Central memory CD4-positive, alpha-beta T cell (primary cell): ENCODE measurements around the gene CDR2L.

Experiments used
- DNase-seq: peaks from one replicate; pipeline ENCODE4 v3.0.0; 2022
- total RNA-seq, 3 experiments: gene quantifications; one replicate each; lab custom pipeline; 2026; lab: John Stamatoyannopoulos, UW

The CDR2L gene
- total RNA-seq = 0.19 to 1.2 (median 0.33) reads per million in 3 experiments

DNA sequence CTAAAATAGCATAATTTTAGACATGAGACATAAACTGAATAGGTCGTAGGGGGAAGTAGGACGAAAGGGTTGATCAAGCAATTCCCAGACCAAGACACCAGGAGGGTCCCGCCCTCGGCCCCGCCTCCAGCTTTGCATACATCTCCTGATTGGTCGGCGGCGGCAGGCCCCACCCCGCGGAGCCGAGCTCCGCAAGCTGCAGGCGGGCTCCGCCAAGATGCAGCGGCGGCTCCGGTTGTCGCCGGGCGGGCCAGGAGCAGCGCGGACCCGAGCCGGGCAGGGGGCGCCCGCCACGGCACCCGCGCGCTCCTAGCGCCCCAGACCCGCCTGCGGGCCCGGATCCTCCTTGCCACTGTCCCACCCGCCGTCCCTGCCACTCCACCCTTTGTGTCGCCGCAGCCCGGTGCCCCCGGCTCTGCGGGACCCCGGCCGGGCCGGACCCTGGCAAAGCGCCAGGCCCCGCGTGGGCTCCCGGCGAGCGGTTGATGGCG lies at the start of gene CDR2L:
Gene CDR2L (plus strand): TSS at position 215 of the 491 bp plus-strand sequence. CDS start 412 bp downstream, outside the sequence.
- DNase-seq = peak; percentile 86

DNA sequence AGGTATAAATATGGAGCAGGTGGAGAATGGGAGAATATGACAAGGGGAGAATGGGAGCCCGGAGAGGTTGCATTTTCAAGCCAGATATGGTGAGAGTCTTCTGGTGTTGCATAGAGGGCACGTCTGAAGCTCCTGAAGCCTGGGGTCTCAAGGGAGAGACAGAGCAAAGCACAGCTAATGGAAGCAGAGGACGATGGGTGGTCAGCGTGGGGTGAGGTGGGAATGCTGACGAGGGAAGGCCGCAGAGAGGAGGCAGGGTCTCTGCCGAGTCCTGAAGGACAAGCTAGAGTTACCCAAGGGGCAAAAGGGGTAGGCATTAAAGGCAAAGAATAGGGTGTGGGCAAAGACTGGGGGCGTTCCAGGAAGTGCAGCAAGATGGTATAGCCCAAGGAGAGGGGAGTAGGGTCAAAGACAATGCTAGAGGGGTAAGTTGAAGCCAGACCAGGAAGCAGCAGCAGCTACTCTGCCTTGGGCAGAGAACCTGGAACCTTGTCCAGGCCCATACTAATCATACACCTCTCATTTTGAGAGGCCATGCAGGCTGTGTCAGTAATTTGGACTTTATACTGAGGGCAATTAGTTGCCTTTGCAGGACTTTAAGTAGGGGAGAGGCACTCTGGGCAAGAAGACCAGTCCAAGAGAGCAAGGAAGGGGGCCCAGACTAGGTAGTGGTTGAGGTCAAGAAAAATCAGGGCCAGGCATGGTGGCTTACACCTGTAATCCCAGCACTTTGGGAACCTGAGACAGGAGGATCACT lies 49.1 kb upstream of the CDR2L start:
- no peak for DNase-seq

DNA sequence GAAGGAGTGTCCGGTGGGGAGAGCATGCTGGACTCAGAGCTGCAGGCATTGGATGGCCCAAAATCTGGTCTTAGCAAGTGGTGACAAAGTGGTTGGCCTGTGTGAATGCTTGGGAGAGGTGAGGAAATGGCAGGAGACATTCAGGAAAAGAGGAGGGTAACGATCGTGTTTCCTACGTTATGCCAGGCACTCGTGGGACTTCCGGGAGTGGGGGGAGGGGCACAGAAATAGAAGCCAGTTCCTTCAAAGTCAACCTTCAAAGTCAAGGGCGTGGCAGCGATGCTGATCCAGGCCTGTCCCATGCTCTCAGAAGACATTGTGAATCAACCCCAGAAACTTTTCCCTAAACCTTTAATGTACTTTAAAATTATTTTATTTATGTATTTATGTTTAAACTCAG lies 47.9 kb upstream of the CDR2L start:
- no peak for DNase-seq

DNA sequence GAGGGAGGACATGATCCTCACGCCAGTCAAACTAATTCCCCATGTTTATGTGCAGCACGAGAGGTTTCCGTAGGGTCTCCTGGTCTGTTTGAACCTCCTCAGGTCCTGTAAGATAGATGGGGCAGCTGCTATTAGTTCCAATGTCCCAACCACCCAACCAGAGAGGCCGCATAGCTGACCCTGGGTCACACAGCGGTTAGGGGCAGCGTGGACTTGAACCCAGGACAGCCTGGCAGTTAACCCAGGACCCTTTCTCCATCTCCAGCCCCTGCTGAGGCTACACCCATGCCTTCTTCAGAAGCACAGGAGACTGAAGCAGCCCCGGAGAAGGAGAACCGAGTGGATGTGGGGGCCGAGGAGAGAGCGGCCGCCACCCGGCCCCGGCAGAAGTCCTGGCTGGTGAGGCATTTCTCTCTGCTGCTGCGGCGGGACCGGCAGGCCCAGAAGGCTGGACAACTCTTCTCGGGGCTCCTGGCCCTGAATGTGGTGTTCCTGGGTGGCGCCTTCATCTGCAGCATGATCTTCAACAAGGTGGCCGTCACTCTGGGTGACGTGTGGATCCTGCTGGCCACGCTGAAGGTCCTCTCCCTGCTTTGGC lies 46.2 kb upstream of the CDR2L start:
- no peak for DNase-seq

DNA sequence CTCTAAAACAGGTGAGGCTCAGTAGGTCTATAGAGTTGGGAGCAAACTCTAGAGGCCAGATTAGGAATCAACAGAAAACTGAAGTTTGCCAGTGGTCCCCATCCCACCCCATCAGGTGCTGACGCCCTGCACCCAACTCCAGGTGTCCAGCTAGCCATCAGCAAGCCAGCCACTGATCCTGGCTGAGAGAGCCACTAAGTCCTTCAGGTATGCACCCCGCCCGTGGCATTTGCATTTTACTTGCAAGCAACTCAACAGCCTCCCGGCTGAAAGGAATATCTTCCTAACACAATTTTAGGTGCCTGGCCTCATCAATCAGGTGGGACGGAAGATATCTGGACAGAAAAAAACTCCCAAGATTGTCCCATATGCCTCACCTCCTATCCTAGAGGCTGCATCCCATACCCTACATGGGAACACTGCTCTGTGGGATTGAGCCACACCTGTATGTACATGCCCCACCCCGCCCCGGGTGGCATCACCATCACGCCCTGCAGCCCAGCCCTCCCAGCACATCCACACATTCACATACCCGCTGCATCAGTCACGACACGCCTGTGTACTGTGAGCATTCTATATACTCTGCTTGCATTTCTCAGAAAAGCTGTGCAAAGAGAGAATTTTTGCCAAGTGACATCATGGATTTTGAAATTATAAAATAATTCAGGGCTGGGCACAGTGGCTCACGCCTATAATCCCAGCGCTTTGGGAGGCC lies 43.5 kb upstream of the CDR2L start:
- no peak for DNase-seq

DNA sequence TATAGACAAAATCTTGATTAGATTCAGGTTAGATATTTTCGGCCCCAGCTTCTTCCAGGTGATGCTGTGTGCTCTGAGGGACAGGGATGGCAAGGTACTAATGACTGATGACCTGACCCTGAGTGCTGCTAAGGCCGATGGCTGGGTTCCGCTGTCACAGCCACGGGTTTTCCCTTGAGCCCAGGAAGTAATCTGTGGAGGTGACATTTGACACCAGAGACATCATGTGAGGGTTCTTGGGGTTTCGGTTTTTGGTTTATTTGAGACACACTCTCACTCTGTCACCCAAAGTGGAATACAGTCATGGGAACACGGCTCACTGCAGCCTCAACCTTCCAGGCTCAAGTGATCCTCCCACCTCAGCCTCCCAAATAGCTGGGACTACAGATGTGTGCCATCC lies 41.9 kb upstream of the CDR2L start:
- no peak for DNase-seq

DNA sequence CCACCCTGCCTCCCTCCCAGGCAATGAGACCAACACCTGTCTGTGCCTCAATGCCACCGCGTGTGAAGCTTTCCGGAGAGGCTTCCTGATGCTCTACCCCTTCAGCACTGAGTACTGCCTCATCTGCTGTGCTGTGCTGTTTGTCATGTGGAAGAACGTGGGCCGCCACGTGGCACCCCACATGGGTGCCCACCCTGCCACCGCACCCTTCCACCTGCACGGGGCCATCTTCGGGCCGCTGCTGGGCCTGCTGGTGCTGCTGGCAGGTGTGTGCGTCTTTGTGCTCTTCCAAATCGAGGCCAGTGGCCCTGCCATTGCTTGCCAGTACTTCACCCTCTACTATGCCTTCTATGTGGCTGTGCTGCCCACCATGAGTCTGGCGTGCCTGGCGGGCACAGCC lies 40.8 kb upstream of the CDR2L start:
- no peak for DNase-seq

DNA sequence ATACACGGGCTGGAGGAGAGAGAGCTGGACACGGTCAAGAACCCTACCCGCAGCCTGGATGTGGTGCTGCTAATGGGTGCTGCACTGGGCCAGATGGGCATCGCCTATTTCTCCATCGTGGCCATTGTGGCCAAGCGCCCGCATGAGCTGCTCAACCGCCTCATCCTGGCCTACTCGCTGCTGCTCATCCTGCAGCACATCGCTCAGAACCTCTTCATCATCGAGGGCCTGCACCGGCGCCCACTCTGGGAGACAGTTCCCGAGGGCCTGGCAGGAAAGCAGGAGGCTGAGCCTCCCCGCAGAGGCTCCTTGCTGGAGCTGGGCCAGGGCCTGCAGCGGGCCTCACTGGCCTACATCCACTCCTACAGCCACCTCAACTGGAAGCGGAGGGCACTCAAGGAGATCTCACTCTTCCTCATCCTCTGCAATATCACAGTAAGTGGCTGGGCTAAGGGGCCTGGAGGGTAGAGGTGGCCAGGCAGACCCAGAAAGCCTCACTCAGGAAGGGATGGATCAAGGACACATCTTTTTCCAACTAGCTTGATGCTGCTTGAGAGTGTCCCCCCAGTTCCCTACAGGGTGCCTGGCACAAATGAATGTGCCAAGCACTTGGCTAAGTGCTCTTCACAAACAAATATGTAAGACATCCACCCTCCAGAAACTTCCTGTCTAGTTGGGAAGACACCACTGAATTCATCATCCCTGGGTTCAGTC lies 40.2 kb upstream of the CDR2L start:
- no peak for DNase-seq

DNA sequence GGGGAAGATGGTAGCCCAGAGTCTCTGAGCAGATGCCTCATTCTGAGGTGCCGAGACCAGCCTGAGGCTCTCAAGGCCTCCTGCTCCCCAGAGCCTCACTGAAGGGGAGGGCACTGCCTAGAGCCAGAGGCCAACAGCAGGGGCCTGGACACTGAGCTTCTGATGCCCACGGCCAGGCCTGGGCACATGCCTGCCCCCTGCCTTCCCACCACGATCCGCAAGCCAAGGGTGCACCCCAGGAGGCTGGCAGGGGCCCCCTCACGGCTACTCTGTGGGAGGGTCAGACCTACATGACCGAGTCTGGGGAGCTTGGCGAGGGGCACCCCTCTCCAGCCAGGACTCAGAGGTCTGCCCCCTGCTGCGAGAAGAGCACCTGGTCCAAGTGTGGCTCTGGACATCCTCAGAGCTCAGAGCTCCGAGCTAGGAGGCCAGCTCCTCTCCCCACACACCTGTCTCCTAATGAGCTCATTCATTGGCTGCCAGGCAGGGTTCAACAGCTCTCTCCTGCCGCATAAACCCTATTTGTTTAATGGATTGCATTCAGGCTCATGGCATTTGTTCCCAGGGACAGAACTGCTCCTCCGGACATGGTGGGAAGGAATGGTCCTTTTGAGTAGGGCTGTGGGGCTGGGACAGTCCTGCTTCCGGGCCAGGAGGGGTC lies 37.8 kb upstream of the CDR2L start:
- DNase-seq = no peak

DNA sequence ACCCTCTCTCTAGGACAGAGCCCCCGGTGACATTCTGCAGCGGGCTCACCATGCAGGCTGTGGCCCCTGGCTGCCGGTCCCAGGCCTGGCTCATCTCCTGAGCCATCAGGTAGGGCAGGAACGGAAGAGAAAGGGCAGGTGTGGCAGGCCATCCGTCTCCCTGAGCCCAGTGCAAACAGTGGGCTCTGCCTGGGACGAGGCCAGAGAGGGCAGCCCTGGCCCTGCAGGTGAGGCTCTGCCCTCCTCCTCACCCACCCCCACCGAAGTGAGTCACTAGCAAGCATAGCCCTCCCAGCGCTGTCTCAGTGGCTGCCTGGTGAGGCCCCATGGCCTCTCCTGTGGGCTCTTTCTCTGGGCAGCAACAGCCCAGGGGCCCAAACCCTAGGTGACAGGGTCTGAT lies 37.2 kb upstream of the CDR2L start:
- DNase-seq = no peak

DNA sequence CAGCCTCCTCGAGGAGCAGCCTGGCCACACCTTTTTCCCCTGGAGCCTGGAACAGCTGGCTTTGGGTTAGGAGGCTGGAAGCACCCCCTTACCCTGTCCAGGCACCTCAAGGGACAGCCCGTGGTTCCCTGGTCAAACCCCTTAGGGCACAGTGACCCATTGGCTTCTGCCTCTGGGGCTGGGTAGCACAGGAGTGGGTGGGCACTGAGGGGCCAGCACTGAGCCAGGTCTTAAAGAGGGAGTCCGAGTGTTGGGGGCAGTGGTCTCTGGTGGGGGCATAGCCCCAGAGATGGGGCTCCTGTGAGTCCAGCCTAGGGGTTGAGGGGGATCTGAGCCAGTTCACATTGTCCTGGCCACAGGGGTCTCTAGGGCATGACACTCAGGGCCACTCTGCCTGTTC lies 36.4 kb upstream of the CDR2L start:
- DNase-seq = no peak

DNA sequence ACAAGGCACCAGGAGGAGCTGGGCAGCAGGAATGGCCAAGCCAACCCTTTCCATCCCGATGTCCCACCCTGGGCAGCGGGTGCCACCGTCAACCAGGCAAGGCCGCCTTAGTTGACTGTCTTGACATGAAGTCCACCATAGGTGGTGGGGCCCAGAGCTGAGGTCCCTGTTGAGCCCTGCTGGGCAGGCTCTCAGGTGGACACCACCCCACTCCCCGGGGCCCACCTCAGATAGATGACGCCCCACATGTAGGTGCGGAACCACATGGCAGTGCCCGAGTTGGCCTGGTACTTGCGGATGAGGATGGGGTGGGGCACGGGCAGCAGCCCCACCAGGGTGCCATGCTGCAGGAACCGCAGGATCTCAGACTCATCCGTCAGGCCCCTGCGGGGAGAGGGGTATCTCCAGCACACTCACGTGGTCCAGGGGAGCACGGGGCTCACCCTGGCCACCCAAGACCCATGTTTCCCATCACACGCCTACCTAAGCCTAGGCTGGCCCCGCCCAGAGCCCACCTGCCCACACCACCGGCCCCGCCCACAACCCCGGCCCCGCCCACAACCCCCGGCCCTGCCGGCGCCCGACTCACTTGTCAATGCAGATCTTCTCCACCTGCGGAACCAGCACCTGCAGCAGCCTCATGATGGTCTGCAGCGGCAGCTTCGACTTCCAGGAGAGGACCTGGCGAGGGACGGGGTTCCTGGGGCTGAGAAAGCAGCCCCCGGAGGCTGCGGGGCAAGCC lies 35.6 kb upstream of the CDR2L start:
- DNase-seq = no peak

DNA sequence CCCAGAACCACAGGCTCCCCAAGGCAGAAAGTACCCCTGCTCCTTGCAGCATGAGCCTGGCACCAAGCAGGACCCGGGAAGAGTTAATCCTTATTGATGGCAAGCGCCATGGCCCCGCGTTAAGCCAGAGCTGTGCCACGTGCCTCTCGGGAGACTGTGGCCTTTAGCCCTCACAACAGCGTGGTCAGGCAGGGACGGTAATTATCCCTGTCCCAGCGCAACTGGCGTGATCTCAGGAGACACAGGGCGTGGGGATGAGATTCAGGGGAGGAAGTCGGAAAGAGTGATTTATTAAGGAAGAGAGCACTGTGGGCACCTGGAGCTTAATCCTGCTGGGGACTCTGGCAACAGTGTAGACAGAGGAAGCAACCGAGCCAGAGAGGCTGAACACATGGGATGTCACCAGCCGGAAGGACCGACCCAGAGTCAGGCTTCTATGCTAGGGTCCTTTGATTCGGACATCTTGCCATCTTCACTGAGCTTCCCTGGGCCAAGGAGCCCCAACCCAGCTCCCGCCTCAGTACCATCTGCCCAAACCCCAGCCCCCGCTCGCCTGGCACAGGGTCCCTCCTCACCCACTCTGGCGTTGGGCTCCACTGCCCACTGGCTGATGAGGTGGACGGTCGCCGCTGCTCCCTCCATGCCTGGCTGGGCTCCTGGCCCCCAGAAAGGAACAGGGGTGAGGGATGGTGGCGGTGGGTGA lies 34.9 kb upstream of the CDR2L start:
- DNase-seq = no peak

DNA sequence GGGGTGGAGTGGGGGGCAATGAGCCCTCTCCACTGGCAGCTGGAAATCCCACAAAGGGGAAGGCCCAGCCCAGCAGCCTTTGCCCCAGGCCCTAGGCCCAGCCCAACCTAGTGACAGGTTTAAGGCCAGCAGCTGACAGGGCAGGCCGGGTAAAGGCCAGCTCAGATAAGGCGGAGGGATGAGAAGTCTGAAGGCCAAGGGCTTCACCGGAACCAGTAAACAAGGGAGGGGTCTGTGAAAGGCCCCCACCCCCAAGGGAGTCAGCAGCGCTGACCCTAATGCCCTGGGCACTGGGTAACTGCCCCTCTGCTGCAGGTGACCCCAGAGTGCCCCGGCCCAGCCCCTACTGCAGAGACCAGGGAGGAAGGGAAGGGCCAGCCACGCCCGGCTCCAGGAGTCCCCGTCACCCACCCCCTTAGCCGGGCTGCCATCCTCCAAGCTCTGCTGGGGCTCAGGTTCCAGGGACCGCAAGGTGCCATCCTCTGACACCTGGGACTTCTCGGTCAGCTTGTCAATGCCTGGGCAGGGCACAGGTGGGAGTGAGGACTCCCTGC lies 34.2 kb upstream of the CDR2L start:
- no peak for DNase-seq

DNA sequence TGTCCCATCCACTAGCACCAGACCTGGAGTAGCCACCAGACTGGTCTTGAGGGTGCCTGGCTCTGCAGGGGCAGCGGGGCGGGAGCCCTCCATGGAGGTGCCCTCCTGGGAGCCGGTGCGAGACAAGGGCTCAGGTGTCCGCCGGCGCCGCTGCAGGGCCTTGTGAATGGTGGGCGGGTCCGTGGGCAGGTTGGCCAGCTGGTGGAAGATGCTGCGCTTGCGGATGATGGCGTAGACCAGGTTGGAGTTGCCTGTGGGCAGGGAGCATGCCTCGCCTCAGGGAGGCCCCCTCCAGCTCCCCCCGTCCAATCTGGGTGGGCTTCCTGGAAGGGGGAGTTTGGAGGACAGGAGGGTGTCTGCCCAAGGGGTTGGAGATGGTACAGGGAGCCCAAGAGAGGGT lies 33.3 kb upstream of the CDR2L start:
- DNase-seq = no peak

DNA sequence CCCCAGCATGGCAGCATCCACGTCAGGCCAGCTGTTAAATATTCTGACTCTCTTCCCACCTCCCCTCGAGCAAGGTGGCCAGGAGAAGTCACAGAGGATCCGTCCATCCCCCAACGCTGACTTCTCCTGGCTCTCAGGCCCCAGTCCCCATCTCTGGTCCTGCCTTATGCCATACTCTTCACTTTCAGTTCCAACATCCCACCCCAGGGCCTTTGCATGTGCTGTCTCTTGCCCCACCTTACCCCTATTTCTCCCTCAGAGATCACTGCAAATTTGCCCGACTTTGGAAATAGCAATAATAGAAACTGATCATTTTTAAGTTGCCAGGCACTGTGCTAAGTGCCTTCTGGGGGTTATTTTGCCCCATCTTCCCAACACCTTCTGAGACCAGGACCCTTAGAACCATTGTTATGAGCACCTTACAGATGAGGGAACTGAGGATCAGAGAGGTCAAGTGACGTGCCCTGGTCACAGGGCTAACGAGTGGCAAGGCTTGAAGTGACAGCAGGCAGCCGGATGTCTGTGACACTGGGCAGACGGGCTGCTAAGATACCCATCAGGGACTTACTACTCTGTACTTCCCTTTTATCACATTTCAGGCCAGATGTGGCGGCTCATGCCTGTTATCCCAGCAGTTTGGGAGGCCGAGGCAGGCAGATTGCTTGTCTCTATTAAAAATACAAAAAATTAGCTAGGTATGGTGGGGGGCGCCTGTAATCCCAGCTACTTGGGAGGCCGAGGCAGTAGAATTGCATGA lies 32.6 kb upstream of the CDR2L start:
- DNase-seq = no peak

DNA sequence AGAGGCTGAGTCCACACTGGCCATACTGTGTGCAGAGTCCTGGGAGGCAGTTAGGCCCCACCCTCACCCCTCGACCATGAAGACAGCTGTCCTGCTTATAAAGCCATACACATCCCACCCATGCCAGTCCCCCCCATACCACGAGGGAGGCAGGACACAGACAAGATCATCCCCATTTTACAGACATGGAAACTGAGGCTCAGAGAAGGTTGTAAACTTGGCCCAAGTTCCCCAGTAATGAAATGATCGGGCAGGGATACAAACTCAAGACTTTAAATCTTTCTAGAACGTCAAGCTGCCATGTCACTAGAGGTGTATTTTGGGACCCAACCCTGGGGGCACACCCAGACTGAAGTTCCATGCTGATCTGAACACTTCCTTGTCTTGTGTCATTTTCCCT lies 31.3 kb upstream of the CDR2L start:
- DNase-seq = no peak

DNA sequence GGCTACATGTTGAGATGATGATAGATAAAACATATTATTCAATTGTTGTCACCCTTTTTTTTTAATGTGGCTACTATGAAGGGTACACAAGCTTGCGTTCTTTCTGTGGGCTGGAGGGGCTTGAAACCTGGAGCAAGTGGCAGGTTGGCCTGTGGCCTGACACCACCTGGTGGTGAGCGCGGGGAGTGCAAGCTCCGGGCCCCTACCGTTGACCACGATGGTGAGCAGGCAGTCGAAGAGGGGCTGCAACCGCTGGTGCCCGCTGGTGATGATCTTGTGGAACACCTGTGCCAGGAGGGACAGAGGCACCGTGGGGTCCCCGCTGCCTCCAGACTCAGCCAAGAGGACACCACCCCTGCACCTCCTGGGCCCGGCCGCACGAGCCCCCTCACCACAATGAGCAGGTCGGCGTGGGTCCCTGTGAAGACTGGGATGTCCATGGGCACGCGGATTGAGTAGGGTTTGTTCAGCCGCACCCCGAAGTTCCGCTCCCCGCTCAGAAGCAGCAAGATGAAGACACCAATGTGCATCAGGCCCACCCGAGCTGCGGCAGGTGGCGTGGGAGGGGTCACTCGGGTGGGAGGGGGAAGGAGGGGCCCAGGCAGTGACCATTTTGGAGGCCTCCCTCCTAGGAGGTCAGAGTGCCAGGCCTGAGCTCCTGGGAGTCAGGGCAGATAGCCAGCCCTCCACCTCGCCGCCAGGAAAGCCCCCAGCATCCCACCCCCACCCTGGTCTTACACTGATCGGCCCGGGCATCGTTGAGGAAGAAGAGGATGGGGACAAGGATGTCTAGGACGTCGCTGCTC lies 29.3 kb upstream of the CDR2L start:
- DNase-seq = peak; percentile 56

DNA sequence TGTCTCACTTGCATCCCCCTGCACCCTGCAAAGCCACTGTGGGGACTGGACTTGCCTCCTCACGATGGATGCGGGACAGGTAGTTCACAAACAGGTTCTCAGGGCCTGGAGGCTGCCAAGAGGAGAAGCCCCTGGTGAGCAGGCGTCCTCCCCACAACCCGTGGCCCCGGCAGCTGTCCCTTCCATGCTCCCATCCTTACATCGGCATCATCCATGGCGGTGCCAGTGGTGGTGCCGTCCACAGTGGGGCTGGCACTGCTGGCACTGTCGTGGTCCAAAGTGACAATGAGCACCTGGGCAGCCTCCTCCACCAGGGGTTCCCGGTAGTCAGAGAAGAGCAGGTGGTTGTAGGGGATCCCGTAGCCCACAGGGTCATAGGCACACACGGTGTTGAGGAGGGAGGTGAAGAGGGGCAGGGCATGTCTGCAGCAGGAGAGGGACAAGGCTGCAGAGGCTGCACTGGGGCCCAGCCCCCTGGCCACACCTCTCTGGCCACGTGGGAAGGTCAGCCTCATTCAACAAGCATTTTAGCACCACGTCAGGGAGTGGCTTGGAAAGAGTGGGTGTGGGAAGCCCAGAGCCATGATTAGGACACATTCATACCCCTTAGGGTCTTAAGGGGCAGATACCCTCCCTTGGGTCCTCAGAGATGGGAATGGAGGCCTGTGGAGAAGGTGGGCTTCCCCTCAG lies 27.5 kb upstream of the CDR2L start:
- no peak for DNase-seq
